Panc1 (cell line): ENCODE results near the gene SLC2A3.

Experiments
- TF ChIP-seq, protein P1 (sequence below): fragments of 450-650 bp; IDR thresholded peaks from 2 replicates; pipeline ENCODE4 v1.5.1; 2017; ENCODE audit warnings: mild to moderate bottlenecking
- TF ChIP-seq, protein P2 (sequence below), 2 experiments: IDR thresholded peaks; 2 replicates each; pipeline ENCODE4 v1.6.1; 2011 to 2012; ENCODE audit warnings: low read depth in 2 of 2, control low read depth in 1 of 2, low read length in 1 of 2, mild to moderate bottlenecking in 1 of 2, moderate library complexity in 1 of 2; ENCODE audit not compliant: insufficient read depth in 1 of 2

DNA sequence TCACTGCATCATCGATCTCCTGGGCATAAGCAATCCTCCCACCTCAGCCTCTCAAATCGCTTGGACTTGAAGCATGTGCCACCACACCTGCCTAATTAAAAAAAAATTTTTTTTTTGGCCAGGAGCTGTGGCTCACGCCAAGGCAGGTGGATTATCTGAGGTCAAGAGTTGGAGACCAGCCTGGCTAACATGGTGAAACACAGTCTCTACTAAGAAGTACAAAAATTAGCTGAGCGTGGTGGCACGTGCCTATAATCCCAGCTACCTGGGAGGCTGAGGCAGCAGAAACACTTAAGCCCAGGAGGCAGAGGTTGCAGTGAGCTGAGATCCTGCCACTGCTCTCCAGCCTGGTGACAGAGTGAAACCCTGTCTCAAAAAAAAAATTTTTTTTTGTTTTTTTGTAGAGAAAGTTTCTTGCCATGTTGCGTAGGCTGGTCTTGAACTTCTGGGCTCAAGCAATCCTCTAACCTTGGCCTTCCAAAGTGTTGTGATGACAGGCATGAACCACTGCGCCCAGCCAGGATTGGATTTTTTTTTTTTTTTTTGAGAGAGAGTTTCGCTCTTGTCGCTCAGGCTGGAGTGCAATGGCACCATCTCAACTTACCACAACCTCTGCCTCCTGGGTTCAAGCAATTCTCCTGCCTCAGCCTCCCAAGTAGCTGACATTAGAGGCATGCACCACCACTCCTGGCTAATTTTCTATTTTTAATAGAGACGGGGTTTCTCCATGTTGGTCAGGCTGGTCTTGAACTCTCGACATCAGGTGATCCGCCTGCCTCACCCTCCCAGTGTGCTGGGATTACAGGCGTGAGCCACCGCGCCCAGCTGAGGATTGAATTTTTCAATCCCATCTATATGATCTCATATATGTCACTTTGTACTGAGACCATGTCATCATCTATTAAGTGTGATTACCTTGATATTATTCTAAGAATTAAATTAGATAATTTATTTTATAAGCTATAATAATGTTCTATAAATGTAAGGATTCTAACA is 12.4 kb downstream of the SLC2A3 start:
- TF ChIP-seq, protein P1, sequence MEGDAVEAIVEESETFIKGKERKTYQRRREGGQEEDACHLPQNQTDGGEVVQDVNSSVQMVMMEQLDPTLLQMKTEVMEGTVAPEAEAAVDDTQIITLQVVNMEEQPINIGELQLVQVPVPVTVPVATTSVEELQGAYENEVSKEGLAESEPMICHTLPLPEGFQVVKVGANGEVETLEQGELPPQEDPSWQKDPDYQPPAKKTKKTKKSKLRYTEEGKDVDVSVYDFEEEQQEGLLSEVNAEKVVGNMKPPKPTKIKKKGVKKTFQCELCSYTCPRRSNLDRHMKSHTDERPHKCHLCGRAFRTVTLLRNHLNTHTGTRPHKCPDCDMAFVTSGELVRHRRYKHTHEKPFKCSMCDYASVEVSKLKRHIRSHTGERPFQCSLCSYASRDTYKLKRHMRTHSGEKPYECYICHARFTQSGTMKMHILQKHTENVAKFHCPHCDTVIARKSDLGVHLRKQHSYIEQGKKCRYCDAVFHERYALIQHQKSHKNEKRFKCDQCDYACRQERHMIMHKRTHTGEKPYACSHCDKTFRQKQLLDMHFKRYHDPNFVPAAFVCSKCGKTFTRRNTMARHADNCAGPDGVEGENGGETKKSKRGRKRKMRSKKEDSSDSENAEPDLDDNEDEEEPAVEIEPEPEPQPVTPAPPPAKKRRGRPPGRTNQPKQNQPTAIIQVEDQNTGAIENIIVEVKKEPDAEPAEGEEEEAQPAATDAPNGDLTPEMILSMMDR, result no peak
- TF ChIP-seq, protein P2, sequence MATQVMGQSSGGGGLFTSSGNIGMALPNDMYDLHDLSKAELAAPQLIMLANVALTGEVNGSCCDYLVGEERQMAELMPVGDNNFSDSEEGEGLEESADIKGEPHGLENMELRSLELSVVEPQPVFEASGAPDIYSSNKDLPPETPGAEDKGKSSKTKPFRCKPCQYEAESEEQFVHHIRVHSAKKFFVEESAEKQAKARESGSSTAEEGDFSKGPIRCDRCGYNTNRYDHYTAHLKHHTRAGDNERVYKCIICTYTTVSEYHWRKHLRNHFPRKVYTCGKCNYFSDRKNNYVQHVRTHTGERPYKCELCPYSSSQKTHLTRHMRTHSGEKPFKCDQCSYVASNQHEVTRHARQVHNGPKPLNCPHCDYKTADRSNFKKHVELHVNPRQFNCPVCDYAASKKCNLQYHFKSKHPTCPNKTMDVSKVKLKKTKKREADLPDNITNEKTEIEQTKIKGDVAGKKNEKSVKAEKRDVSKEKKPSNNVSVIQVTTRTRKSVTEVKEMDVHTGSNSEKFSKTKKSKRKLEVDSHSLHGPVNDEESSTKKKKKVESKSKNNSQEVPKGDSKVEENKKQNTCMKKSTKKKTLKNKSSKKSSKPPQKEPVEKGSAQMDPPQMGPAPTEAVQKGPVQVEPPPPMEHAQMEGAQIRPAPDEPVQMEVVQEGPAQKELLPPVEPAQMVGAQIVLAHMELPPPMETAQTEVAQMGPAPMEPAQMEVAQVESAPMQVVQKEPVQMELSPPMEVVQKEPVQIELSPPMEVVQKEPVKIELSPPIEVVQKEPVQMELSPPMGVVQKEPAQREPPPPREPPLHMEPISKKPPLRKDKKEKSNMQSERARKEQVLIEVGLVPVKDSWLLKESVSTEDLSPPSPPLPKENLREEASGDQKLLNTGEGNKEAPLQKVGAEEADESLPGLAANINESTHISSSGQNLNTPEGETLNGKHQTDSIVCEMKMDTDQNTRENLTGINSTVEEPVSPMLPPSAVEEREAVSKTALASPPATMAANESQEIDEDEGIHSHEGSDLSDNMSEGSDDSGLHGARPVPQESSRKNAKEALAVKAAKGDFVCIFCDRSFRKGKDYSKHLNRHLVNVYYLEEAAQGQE (IDR thresholded peaks at IDR 0.05; ENCODE audit: insufficient read depth in 1 of 2, low read depth in 2 of 2, low read length in 1 of 2), result no peak
